ENCODE results near the gene MBTD1.

MBTD1 gene

DNA sequence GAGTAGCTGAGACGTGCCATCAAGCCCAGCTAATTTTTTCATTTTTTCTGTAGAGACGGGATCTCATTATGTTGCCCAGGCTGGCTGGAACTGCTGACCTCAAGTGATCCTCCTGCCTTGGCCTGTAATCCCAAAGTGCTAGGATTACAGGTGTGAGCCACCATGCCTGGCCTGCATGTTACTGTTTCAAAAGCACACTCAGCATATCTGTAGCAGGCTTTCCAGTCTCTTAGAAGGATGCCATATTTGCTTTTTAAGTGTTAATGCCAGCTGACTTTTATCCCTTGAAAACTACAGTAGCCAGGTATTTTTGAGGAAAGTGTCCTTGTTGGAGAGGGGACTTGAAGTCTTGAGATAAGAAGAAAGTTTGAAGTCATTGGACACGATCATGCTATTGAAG, 123.9 kb downstream of the MBTD1 start:
- no peak for DNase-seq

DNA sequence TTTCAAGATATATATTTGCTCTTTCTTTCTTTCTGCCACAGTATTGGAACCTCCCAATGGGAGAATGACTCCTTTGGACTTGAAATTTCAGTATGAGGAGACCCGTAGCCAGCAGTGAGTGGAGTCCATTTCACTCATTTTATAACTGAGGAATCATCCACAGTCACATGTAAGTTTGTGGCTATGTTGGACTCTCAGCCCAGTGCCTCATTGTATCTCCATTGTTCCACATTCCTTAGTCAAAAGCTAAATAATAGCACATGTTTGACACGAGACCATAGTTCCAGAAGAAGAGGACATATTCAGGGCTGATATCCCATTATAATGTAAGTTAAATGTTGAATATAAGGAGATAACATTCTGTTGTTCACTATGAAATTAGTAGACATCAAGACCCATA, 126.5 kb downstream of the MBTD1 start:
- DNase-seq: no peak

GRCh38 chr17:51132964-51133319, 126.9 kb downstream of the MBTD1 start:
- DNase-seq: no peak

- DNase-seq: no peak
These were observed 131.8 kb downstream of the MBTD1 start for GRCh38 chr17:51128076-51128475.

Measured in NCI-H187 treated with DMSO at 0.1 percent for 48 hours (cell line).